Activated gamma-delta T cell treated with Interleukin-2 at 50 U/mL for 16 hours (primary cell): ENCODE results near the gene KRTAP22-2.

ENCODE experiments used
- DNase-seq: peaks from one replicate; pipeline ENCODE4 v3.0.0-alpha.2; 2020

Gene KRTAP22-2

GRCh38 chr21:30561957-30562356, 28.2 kb downstream of the KRTAP22-2 start:
- DNase-seq = no peak

DNA sequence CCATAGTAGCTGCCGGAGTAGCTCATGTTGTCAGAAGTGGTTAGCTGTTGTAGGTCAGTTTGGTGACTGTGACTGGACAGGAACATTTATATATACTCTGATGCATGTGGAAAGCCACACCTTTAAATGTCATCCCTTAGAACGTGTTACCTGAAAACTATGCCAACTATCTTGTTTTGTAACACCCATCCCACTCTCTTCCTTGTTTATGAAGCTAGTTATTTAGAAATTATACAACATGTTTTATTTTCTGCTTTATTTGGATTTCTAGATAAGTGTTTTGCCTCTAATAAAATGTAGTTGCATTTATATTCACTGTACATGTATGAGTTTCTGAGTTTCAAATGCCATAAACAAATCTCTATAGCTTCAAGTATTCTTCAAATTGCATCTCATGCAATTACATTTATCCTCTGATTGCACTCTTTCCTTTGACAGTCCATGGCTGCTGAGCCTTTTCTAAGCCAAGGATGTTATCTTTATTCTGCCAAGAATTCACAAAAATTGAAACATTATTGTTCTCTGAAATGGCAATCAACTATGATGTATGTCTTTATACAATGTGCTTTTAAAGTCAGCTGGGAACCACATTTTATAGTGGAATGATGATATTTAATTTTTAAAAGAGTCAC, 28.8 kb downstream of the KRTAP22-2 start, which contains the start of gene KRTAP19-7:
KRTAP19-7 (minus strand) TSS at position 51 of the 632 bp plus-strand sequence; CDS start at position 26, 25 bp downstream.
- DNase-seq = no peak

DNA sequence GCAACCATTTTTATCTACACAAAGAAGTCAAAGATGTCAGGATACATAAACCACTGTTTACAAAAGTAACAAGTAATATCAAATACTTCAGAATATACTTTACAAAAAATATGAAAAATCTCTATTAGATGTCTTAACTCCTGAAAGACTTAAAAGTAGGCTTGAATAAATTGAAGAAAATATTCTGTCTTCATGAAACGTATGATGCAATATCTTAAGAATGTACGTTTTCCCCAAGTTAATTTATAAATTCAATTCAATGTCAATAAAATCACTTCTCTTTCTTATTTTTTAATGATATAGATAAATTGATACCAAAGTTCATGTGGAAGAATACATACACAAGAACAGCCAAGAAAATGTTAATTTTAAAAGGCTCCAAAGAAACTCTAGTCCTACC, 35.1 kb downstream of the KRTAP22-2 start:
- no peak for DNase-seq

DNA sequence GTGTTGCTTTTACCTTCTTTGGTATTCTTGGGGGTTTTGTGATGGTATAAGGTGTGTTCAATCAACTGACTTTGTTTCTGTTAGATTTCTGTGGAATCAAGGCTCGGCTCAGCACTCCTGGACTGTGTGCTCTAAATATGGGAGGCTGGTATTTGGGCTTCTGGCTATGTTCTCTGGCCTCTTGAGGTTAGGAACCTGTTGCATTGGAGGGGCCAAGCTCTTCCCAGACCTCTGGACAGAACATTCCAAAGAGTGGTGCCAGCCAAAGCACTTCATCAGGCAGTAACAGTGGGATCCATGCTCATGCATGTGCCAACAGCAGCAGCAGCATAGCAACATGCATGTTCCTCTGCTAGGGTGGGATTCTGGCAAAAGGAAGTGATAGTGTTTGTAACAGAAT, 37.4 kb downstream of the KRTAP22-2 start:
- no peak for DNase-seq

DNA sequence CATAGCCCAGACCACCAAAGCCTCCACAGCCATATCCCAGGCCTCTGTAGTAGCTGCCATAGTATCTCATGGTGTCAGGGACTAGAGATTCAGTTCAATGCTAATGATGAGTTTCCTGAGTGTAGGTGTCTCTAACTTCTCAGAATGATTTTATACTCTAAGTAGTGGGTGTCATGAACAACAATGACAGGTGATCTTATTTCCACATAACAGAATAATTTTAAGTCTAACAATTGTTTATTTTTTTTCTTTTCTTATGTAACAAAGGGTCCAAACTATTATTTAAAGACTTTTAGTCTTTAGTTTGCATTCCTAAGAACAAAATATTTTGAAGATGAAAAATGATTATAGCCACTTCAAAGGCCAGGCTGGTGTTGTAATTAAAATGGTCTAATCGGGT, 48.4 kb downstream of the KRTAP22-2 start, which contains the start of gene KRTAP19-6:
KRTAP19-6 (minus strand) TSS at position 101 of the 400 bp plus-strand sequence; CDS start at position 70, 31 bp downstream.
- no peak for DNase-seq
